ENCODE results near the gene PMAIP1.
"Not testable (repeated sequence)": the region's sequence is repeated elsewhere in the genome, so short reads cannot be mapped to it uniquely, and the experiment has no call there.

PMAIP1 gene

DNA sequence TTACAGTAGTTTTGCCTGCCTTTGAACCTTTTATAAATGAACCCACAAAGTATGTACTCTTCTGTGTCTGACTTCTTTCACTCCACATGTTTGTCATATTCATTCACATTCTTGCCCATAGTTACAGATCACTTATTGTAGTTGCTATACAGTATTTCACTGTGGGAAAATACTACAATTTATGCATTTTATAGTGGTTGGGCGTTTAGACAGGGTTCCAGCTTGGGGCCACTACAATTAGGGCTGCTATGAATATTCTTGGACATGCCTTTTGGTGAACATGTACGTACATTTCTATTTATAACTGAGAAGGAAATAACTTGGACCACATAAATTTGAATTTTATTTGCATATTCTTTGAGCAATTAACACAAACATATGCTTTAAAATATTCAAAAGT lies 15.4 kb upstream of the PMAIP1 start:
- DNase-seq (ENCODE audit: low read depth): no peak

- DNase-seq (ENCODE audit: low read depth): peak; percentile 83
Observed at GRCh38 chr18:59885579-59886163, 14.1 kb upstream of the PMAIP1 start.

DNA sequence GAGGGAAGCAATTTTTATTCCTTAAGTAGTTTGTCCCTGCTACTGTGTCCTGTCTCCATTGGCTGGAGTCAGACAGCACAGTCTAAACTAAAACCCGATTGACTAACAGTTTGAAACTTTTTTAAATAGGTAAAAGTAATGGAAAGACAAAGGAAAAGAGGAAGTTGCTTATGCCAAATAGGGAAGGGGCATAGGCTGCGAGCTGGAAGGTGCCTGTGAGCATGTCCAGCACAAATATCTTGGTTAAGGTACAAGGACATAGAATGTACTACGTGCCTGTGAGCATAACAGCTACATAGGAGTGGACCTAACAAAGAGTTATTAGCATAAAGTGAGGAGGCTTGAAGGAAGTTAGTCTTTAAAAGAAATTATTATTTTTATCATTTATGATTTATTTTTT lies 13.4 kb upstream of the PMAIP1 start:
- DNase-seq (ENCODE audit: low read depth): not testable (repeated sequence)

- DNase-seq (ENCODE audit: low read depth): no peak
Observed at GRCh38 chr18:59892123-59892522, 7.7 kb upstream of the PMAIP1 start.

GRCh38 chr18:59893971-59894370 lies 5.8 kb upstream of the PMAIP1 start:
- DNase-seq (ENCODE audit: low read depth): no peak

DNA sequence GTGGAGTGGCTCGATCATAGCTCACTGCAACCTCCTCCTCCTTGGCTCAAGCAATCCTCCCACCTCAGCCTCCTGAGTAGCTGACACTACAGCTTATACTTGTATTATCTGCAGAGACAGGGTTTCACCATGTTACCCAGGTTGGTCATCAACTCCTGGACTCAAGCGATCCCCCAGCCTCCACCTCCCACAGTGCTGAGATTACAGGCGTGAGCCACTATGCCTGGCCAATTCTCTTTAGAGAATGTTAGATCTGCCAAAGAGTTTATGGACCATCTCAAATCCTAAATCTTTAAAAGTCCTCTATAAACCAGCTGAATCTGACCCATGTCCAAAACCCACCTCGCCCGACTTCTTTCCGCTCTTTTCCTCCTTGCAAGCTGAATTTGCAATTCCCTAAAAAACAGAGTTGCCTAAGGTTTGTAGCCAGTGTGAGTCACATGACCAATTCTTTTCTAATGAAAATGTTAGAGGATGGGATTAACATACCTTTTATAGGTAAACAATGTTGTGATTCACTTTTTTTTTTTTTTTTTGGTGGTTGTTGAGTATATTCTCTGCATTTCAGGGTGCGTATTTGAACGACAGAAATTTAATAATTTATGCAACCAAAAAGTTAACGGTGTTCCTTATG lies 2.4 kb upstream of the PMAIP1 start:
- DNase-seq (ENCODE audit: low read depth): peak; percentile 13

DNA sequence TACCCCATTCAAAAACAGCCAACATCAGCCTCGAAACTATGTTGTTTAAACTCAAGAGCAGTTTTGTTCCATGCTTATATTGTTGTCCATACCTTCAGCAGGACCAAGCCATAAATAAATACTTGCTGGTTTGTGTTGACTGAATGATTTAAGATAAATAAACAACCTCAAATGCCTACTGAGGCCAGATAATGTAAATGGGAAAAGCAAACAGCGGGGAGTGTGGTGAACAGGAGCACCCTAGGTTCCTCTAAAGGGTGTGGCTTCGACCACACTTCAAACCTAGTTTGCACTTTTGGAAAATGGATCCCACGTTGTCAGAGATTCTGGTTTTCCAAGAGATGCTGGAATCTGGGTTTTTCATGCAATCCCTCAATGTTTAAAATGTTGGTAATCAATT lies 1.7 kb upstream of the PMAIP1 start:
- DNase-seq (ENCODE audit: low read depth): no peak

DNA sequence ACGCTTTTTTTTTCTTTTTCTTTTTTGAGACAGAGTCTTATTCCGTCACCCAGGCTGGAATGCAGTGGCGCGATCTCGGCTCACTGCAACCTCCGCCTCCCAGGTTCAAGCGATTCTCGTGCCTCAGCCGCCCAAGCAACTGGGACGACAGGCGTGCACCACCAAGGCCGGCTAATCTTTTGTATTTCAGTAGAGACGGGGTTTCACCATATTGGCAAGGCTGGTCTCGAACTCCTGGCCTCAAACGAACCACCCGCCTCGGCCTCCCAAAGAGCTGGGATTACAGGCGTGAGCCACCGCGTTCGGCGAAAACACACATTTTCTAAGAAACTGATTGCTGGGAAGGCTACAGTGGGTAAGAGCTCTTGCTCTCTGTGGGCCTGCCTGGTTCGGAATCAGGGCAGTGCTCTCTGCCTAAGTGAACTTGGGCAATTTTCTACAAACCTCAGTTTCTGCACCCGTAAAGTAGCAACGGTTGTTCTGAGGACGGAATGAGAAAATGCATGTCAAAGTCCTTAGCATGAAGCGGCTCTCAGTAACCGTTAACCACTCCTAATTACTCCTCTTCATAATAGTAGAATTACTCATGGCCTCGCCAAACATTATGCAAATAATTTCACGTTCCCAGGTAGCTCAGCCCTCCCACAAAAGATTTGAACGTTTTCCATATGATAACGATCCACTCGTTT lies 1.0 kb upstream of the PMAIP1 start:
- peak; percentile 66 for DNase-seq (ENCODE audit: low read depth)

DNA sequence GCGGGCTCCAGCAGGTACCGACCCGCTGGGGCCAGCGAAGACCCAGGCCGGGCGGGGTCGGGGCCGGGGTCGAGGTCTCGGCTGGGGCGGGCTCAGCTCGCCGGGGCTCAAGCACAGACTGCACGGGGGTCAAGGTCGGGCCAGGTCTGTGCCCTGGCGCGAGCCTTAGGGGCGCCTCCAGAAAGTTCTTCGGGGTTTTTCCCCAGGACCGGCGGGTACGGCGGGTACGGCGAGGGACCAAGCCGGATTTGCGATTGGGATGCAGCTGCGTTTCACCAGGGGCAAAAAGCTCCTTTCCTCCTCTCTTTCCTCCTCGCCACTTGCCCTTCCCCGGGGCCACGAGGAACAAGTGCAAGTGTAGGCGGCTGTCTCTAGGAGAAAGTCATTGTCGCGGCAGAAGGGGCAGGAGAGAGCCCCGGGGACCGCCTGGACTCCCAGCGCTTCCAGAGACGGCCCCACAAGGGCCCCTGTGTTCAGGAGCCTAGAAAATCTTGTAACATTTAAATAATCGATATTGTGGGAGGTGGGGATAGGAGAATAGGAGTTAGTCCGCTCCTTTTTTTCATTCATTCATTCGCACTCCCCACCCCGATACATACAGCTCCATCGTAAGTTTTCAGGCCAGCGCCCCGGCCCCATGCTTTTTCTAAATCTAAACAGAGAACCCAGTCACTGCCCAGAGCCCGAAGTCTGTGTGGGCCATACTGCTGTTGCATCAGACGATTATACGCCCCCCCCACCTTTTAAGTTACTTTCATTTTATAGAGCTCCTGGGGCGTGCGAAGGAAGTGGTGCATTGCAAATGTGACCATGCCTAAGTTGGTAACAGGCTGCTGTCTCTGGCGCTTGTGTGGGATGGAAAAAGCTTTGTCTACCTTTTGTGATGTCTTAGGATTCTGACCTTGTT lies 679 bp downstream of the PMAIP1 start:
- DNase-seq (ENCODE audit: low read depth): peak; percentile 64

GRCh38 chr18:59902131-59902992 lies 2.6 kb downstream of the PMAIP1 start:
- DNase-seq (ENCODE audit: low read depth): peak; percentile 86

GRCh38 chr18:59902993-59903610 lies 3.3 kb downstream of the PMAIP1 start:
- no peak for DNase-seq (ENCODE audit: low read depth)

- DNase-seq (ENCODE audit: low read depth): peak; percentile 17
Observed at GRCh38 chr18:59904011-59904601, 4.3 kb downstream of the PMAIP1 start.

GRCh38 chr18:59905686-59906091 lies 5.9 kb downstream of the PMAIP1 start:
- DNase-seq (ENCODE audit: low read depth): no peak

DNA sequence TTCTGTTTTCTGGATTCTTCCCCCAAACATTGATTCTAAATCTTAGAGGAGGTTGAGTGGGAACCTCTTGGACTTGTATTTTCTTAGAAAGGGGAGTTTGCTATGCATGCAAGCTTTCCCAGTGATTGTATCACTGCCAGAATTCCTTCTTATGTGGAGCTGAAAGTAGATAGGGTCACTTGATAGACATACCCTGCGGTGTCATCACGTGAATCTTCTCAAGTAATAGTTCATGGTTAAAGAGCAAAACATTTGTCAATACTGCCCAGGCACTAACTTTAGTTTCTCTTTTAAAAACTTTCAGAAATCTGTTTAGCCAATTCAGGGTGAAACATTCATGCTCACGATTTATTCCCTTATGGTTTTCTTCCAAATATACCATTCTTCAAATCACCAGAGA lies 6.4 kb downstream of the PMAIP1 start:
- no peak for DNase-seq (ENCODE audit: low read depth)

GRCh38 chr18:59907172-59907571 lies 7.4 kb downstream of the PMAIP1 start:
- DNase-seq (ENCODE audit: low read depth): no peak

DNA sequence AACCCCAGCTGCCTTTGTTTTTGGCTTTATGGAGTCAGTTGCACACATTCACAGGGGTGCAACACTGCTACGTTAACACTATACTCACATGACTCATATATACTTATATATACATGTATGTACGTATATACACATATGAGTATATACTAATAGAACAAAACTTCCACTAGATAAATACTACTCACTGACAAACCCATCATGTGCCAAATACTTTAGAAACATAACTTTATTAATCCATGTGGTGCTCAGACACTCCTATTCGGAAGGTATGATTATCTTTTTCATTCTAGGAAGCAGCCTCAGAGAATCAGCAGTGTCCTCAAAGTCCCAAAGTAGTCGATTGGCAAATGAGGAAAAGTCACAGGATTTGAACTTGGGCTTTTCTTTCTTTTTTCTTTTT lies 7.9 kb downstream of the PMAIP1 start:
- no peak for DNase-seq (ENCODE audit: low read depth)

GRCh38 chr18:59908799-59909198 lies 9.0 kb downstream of the PMAIP1 start:
- DNase-seq (ENCODE audit: low read depth): peak; percentile 61

DNA sequence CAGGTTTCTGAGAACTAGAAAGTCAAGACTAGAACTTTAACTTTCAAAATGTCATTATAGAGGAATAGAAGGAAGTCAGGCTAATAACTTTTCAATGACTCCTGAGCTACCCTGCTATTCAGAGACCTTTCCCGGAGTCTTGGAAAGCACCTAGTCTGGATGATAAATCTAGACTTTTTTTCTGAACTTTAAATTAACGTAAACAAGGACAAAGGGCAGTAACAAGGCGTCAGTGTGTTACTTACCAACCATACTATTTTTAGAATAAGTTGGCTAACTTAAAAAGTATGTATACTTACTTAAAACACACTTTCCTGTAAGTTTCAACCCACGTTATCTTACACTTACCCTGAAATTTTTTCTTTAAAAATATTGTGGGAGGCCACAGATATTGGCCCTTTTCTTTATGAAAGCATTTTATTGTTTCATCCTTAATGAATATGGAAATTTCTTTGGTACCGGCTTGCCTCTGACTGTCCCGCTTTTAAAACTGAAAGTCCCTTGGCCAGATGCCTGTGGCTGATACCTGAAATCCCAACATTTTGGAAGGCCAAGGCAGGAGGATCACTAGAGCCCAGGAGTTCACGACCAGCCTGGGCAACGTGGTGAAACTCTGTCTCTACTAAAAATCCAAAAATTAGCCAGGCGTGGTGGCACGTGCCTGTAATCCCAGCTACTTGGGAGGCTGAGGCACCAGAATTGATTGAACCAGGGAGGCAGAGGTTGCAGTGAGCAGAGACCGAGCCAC lies 9.7 kb downstream of the PMAIP1 start:
- peak; percentile 22 for DNase-seq (ENCODE audit: low read depth)

- peak; percentile 94 for DNase-seq (ENCODE audit: low read depth)
Observed at GRCh38 chr18:59910967-59911366, 11.2 kb downstream of the PMAIP1 start.

- peak; percentile 64 for DNase-seq (ENCODE audit: low read depth)
Observed at GRCh38 chr18:59911600-59911999, 11.8 kb downstream of the PMAIP1 start.

Measured in amniotic epithelial cell (primary cell).